Mammary epithelial cell (primary cell): ENCODE measurements around the gene ABHD17C.

Source experiments
- CTCF ChIP-seq, 2 donors: IDR thresholded peaks in 1 of 2; conservative IDR thresholded peaks in 1 of 2; 2 replicates each; pipeline ENCODE4 v1.5.1; 2011 to 2012; ENCODE audit warnings: inconsistent platforms in 2 of 2, low read length in 2 of 2, mild to moderate bottlenecking in 2 of 2, control low read depth in 1 of 2, low read depth in 1 of 2; ENCODE audit not compliant: insufficient read depth in 1 of 2; ENCODE audit errors: extremely low read depth in 1 of 2
- EZH2 ChIP-seq: IDR thresholded peaks from 2 replicates; pipeline ENCODE4 v1.6.1; 2012; ENCODE audit warnings: low read length, inconsistent platforms, borderline replicate concordance

GRCh38 chr15:80697075-80697685 is 2.1 kb downstream of the ABHD17C start:
- TF ChIP-seq EZH2 (no peak), CTCF (conservative IDR thresholded peaks at IDR 0.05 in 1 of 2, IDR thresholded peaks at IDR 0.05 in 1 of 2; ENCODE audit: extremely low read depth in 1 of 2, insufficient read depth in 1 of 2, low read depth in 1 of 2, low read length in 2 of 2) (no peak)
